Activated CD4-positive, alpha-beta T cell treated with anti-CD3 and anti-CD28 coated beads, Interleukin-2, amount 50 U/mL, for 1 hour (primary cell): ENCODE measurements around the gene ADAT3.

Source experiments
- DNase-seq: peaks from one replicate; pipeline ENCODE4 v3.0.0-alpha.2; 2020

ADAT3 gene

DNA sequence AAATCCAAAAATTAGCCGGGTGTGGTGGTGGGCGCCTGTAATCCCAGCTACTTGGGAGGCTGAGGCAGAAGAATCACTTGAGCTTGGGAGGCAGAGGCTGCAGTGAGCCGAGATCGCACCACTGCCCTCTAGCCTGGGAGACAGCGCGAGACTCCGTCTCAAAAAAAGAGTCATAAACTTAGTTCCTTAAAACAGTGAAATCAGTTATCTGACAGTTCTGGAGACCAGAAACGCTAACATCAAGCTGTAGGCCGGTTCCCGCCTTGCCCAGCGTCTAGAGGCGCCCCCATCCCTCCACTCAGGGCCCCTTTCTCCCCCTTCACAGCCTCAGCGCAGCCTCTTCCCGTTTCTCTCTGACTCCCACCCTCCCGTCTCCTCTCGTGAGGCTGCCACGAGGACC, 11.9 kb downstream of the ADAT3 start:
- DNase-seq: no peak

DNA sequence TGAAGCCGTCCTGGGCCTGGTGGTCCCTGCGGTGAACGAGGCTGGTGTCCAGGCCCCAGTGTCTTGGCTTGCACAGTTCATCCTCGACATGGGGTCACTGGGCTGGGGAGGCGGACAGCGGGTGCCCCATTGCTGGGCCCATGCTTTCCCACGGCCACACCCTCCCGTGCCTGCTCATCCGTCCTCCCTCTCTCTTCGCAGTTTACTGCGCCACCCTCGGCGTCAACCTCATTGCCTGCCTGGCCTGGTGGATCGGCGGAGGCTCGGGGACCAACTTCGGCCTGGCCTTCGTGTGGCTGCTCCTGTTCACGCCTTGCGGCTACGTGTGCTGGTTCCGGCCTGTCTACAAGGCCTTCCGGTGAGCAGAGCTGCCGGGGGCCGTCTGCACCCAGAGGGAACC, 12.7 kb downstream of the ADAT3 start:
- no peak for DNase-seq

DNA sequence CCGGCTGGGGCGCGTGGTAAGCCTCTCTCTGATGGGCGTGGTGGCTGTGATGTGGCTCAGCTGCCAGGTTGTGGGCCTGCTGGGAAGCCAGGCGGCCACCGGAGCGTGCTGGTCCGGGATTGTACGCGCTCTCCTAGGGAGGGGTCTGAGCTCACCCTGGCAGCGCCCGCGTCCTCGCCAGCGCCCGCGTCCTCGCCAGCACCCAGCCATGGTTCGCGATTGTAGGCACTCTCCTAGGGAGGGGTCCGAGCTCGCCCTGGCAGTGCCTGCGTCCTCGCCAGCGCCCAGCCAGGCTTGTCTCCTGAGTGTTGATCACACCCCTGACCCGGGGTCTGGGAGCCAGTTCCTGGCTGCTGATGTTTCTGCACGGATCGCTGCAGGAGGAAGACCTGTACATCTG, 13.8 kb downstream of the ADAT3 start:
- no peak for DNase-seq

DNA sequence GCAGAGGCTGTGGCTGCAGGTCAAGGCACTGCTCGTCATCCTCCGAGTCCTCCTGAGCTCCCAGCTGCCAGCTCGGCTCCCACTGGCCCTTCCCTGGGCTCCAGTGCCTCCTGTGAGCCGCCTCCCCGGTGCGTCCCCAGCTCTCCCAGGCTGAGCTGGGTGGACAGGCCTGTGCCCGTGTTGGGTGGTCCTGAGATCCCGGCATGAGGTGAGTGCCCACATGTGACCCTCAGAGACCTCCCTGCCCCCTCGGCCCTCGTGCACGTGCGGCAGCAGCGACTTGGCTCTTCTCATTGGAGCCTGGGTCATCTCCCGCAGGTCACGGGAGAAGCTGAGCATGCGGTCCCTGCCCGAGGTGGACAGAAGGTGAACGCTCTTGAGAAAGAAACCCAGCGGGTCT, 15.4 kb downstream of the ADAT3 start:
- no peak for DNase-seq

DNA sequence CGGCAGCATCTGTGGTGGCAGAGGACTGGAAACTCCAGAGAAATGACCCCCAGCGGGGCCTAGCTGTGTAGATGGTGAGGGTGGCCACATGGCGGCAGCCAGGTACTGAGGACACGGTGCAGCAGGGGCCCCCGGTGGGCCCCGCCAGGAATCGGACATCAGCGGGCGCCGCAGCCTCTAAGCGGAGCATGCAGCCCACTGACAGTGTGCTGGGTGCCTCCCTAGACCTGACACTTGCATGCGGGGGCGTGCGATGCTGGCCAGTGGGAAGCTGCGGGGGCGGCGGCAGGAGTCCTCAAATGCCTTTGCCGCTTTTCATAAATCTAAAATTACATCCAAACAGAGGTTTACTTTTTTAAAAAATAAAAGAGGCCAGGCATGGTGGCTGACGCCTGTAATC, 16.1 kb downstream of the ADAT3 start:
- no peak for DNase-seq

DNA sequence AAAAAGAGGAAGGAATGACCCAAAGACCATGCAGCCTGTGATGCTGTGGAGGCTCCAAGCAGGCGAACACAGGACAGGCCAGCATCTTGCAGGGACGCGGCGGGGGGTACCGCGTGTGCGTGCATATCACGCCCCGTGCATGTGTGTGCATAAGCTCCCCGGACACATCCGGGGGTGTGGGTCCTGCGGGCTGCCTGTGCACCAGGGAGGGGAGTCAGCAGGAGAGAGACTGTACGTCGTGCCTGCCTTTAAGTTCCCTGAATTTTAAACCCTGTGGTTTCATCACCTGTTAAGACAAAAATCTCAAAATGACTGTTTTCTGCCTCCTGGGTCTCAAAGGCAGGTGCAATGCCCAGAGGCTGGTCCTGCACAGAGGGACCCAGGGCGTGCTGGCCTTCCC, 16.6 kb downstream of the ADAT3 start:
- DNase-seq: no peak

DNA sequence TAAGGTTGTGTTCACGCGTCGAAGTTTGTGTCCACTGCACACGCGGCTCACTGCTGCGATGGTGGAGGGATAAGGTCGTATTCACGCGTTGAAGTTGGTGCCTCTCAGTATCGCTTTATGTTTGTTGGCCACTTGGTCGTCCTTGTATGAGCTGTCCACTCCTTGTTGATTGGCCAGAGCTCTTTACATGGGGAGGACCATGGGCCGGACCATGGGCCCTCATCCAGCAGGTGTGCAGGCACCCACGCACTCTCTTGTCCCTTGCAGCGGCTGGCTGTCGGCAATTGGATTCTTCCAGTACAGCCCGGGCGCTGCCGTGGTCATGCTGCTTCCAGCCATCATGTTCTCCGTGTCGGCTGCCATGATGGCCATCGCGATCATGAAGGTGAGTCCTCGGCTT, 17.6 kb downstream of the ADAT3 start:
- DNase-seq: no peak

DNA sequence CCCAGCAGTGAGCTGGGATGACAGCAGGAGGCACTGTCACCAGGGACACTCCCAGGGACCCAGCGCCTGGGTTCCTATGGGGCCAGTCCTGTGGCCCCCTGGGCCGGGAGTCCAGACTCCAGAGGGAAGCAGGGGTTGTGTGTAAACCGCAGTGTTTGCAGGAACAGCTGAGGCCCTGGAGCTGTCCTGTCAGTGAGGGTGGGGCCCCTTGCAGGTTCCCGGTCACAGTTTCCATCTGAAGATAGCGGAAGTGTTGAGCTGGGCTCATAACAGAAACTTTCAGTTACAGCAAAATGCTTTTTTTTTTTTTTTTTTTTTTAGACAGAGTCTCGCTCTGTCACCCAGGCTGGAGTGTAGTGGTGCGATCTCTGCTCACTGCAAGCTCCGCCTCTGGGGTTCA, 18.1 kb downstream of the ADAT3 start:
- DNase-seq: peak; percentile 29

DNA sequence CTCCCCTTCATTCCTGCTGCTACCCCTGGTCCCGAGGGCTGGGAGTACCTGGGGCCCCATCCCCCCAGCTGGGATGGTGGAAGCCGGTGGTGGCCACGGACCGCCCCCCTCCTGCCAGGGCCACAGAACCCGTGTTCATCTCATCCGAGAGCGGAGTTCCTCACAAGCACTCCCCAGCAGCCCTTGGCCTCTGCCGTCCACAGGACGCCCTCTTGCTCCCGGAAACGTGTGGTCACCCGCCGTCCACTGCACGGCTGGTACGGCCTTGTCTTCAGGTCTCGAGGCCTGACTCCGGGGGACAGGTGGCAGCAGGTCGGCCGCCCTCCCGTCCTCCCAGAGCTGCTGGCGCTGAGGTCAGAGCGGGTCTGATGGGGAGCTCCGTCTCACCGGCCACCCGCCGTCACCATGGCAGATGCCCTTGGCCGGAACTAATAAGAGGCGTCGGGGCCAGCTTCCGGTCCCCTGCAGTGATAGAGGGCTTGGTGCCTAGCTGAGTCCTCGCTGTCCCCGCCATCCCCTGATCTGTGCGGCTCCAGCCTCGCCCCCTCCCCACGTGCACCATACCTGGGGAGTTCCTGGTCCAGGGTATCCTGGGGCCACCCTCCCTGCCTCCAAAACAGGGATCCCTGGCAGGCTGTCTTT, 19.2 kb downstream of the ADAT3 start:
- DNase-seq: no peak

DNA sequence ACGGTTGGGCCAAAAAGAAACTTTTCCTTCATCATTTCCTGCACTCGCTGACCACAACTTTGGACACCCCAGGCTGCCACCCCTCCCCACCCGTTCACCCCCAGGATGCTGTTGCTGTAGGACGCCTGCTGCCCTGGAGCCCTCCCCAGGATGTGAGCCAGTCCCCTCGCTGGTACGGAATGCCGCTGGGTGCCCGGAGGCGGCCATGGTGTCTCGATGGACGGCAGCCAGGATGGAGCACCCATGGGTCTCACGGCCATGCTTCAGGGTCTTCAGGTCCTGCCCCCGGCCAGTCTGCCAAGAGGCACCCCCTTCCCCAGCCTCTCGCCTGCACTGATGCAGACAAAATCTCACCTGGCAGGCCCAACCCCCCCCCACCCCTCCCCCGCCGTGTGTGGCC, 20.3 kb downstream of the ADAT3 start:
- no peak for DNase-seq

DNA sequence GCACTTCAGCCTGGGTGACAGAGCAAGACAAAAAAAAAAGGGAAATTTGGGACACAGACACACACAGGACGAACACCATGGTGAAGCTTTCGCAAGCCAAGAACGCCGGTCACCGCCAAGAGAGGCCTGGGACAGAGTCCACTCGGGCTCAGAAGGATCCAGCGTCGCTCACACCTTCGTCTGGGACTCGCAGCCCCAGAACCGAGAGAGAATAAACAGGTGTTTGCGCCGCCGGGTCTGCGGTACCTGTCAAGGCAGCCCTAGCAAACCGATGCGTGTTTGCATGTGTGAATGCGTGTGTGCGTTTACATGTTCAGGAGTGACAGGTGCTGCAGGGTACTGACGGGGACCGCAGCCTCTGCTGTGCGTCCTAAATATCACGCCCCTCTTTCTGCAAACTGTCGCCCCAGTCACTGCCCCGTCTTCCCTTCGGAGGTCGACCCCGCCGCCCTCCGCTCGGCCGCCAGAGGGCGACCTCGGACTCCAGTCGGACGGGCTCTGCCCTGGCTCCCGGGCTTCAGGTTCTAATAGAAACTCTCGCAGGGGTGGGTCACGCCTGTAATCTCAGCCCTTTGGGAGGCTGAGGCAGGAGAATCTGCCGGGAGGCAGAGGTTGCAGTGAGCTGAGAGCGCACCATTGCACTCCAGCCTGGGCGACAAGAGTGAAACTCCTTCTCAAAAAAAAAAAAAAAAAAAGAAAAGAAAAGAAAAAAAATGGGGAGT, 24.0 kb downstream of the ADAT3 start:
- peak; percentile 80 for DNase-seq

DNA sequence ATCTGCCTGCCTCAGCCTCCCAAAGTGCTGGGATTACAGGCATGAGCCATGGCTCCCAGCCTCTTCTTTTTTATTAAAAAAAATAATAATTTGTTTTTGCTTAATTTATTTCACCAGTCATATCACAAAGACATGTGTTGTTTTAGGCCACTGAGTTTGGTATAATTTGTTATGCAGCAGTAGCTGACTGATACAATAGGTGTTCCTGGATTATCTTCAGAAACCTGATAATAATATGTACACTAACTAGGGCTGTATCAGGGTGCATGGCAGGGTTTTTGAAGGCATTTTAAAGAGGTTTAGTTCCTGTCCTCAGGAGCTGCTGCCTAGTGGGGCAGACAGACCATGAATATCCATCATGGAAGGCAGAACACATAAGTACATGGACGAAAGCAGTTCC, 26.2 kb downstream of the ADAT3 start:
- DNase-seq: no peak

DNA sequence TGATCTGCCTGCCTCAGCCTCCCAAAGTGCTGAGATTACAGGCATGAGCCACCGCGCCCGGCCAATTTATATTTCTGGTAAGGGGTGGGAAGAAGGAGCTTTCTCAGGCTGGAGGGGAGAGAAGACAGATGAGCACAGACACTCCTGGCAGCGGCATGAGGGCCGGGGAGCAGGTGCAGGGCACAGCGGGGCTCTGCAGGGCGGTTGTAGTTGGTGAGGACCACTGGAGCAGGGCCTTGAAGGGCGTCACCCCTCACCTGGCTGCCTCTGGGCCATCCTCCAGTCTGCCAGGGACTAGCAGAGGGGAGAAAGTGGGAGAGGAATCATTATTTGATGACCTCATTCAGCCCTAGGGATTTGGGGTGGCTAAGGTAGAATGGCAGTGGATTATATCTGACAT, 27.2 kb downstream of the ADAT3 start:
- DNase-seq: no peak

DNA sequence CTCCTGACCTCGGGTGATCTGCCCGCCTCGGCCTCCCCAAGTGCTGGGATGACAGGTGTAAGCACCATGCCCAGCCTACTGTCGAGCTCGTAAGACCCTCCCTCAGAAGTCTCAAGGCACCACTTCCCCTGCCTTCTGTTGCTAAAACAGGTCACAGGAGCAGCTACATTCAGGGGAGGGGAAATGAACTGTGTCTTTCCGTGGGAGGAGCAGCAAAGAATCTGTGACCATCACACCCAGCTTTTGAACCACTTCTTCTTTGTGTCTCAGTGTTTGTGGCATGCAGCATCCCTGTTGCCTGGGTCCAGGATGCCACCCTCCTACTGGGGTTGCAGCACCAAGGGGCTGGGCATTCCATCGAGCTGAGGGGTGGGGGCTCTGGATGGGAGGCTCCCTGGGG, 28.0 kb downstream of the ADAT3 start:
- no peak for DNase-seq

DNA sequence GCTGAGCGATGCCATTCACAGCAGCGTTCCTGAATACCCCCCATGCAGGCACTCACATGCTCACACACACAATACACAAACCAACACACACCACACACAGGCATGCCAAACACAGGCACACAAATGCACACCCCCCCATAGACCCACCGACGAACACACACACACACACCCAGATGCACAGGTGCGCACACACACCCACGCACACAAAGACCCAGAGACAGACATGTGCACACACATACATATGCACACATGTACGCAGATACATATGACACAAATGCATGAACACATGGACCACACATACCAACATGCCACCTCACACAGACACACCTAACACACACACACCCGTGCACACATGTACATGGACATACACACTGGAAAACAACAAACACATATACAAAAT, 28.7 kb downstream of the ADAT3 start:
- no peak for DNase-seq

DNA sequence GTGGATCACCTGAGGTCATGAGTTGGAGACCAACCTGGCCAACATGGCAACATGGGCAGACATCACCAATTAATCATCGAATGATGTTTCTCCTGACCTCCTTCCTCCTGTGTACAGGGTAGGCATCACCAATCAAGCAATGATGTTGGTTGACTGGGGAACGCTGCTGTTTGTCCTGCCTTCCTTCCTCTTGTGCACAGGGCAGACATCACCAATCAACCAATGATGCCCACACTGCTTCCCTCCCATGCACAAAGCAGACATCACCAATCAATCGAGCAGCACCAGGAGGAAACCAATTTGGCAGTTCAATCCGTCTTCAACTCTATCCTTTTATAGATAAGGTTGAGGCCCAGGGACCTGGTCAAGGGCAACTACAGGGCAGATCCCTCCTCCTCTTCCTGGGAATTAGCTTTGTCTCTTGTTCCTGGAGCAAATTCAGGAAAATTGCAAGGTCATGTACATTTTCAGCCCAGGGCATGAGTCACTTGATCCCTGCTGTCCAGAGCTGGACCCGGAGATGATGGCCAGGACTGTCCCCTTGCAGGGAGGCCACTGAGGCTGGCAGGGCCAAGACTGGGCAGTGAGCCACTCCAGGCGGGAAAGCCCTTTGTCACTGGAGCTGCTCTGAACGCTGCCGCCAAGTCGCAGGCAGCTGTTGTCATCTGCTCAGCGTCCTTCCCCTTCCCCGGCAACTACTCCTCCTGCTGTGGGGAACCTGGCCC, 30.4 kb downstream of the ADAT3 start:
- no peak for DNase-seq

DNA sequence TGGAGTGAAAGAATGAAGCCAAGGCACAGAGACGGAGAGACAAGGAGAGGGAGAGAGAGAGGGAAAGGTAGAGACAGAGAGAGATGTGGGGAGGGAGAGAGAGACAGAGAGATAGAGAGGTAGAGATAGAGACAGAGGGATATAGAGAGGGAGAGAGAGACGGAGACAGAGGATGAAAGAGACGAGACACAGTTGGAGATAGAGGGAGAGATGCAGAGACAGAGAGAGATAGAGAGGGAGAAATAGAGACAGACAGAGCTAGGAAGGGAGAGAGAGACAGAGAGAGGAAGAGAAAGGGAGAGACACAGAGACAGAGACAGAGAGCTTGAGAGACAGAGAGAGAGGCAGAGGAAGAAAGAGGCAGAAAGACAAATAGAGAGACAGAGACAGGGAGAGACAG, 31.2 kb downstream of the ADAT3 start:
- DNase-seq: no peak

DNA sequence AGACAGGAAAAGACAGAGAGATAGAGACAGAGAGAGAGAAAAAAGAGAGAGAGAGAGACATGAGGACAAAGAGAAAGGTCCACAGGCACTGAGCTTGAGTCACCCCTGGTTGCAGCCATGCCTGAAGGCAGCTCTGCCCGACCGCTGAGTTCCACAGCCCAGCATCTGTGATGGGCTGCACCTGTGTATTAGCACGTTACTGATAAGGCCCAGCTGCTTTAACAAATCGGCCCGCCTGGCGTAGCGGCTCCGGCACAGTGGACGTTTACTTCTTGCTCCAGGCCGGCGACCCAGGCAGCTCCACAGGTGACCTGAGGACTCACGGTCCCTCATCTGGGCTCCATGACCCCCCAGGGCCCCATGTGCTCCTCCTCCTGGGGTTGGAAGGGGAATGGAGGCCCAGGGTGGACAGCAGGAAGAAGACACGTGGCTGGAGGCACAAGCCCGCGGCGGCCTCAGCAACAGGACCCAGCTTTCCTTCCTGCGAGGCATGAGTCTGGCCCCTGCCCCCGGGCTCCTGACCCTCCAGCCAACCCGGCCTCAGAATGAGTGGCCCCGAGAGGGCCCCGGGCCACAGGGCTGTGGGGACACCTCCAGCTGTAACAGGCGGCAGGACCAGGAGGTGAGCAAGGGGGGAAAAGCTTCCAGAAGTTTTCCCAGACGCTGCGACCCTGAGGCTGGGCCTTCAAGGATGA, 31.9 kb downstream of the ADAT3 start:
- DNase-seq: no peak

DNA sequence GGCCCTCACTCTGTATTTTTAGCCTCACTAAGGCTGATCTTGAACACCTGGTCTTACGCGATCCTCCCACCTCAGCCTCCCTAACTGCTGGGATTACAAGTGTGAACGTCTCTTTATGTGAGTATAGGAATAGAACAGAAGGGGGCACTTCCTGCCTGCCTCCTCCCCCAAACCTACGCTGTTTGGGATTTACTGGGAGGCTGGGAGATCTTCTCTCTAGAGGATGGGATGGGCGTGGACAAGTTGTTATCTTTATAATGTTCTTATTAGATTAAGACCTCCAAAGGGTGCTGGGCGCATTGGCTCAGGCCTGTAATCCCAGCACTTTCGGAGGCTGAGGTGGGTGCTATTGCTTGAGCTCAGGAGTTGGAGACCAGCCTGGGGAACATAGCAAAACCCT, 32.9 kb downstream of the ADAT3 start:
- no peak for DNase-seq

DNA sequence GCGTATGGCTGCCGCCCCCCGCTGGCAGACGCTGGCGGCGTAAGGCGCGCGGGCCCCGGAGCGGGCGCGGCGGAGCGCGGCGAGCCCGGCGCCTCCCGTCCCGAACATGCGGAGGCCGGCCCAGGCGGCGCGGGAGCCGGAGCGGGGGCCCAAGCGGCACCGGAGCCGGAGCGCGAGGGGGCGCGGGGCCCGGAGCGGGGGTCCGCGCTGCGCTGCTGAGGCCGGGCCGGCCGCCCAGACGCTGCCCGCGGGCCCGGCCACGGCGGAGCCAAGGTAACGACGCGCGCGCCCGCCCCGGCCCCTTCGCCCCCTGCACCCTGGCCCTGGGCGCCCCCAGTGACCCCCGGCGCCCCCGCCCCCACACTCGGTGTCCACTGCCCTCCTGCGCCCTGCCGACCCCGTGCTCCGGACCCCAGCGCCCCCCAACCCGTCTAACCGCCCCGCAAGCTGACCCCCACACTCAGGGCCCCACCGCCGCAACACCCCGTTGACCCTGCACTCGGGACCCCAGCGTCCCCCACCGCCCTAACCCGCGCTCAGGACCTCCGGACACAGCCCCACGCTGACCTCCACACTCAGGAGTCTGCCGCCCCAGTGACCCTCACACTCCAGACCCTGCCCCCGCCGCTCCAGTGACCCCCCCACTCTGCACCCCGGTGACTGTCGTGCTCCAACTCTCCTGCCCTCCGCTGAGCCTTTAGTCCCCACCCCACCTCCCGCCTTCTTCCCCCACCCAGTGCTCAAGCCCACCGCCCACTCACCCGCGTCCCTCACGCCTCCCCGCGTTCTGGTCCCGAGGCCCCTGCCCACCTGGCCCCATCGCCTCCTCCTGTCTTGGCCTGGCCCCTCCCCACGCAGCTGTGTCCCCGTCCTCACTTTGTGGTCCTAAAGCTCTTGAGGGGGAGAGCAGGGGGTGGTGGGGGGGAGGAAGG, 36.2 kb downstream of the ADAT3 start, which contains the start of gene CSNK1G2:
Gene CSNK1G2 (plus strand): TSS at position 27 of the 932 bp plus-strand sequence. CDS start 28,601 bp downstream, outside the sequence.
- DNase-seq: no peak

DNA sequence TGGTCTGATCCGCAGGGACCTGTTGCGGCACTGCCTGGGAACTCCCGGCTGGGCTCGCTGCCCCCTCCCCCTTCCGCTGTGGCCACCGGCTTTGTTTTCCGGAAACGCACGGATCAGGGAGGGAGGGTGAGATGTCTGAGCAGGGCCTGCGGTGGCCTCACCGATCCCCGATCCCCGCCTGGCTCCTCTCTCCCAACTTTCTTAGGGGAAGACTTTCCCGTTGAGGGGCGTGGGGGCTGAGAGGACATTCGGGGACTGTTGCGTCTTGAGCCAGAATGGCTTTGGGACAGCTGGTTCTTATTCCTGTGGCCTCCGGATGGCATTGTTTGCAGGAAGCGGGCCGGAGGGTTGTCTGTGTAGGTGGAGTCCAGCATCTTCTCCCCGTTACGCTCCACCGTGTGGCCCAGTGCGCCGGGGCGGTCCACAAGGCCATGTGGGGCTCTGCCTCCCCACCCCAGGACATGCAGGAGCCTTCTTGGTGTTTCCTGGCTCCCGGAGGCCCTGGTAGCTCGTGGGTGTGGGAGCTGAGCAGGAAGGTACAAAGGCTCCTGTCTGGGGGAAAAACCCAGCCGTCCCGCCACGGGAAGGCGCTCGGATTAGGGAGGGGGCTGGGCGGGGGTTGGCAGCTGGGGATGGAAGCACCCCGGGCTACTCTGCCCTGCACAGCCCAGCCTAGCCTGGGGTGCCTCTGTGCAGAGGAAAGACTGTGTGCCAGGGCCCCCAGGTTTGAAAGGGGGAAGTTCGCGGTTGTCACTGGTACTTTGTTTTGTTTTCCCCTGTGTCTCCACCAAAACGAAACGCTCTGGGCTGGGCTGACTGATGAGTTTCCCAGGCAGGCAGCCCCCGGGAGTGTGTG, 37.1 kb downstream of the ADAT3 start:
- peak; percentile 77 for DNase-seq
